Measurements from ENCODE around the gene EFNA1. TPM values are rescaled to one million over a fixed set of nuclear protein-coding genes. Genes with fewer than 3 reads are reported as not detected.
A peak's percentile ranks its signal among the peaks of the same experiment; 100 is the strongest.
"Not testable (repeated sequence)": the region's sequence is repeated elsewhere in the genome, so short reads cannot be mapped to it uniquely, and the experiment has no call there.

Gene EFNA1
- total RNA-seq, 1 experiment from 2014 or later: 25.7 TPM

GRCh38 chr1:155166471-155167165, 38.9 kb downstream of the EFNA1 start:
- in situ Hi-C loops (cut with HindIII; ENCODE audit: low pct_unique_long_range_greater_than_20kb, low sequenced_read_pairs): no loop called here
- no peak for DNase-seq (ENCODE audit: low read depth, low spot score)

- in situ Hi-C loops (cut with HindIII; ENCODE audit: low pct_unique_long_range_greater_than_20kb, low sequenced_read_pairs): no loop called here
- peak; percentile 92 for DNase-seq (ENCODE audit: low read depth, low spot score)
Measured at GRCh38 chr1:155167166-155168104, 39.8 kb downstream of the EFNA1 start.

- in situ Hi-C loops (cut with HindIII; ENCODE audit: low pct_unique_long_range_greater_than_20kb, low sequenced_read_pairs); DNase-seq (ENCODE audit: low read depth, low spot score): not testable (repeated sequence)
Measured at GRCh38 chr1:155168105-155168445, 40.4 kb downstream of the EFNA1 start.

- in situ Hi-C loops (cut with HindIII; ENCODE audit: low pct_unique_long_range_greater_than_20kb, low sequenced_read_pairs): no loop called here
- DNase-seq (ENCODE audit: low read depth, low spot score): no peak
Measured at GRCh38 chr1:155168456-155169210, 41.0 kb downstream of the EFNA1 start.

- DNase-seq (ENCODE audit: low read depth, low spot score): no peak
- in situ Hi-C loops (cut with HindIII; ENCODE audit: low pct_unique_long_range_greater_than_20kb, low sequenced_read_pairs): no loop called here
Measured at GRCh38 chr1:155169541-155169940, 41.9 kb downstream of the EFNA1 start.

DNA sequence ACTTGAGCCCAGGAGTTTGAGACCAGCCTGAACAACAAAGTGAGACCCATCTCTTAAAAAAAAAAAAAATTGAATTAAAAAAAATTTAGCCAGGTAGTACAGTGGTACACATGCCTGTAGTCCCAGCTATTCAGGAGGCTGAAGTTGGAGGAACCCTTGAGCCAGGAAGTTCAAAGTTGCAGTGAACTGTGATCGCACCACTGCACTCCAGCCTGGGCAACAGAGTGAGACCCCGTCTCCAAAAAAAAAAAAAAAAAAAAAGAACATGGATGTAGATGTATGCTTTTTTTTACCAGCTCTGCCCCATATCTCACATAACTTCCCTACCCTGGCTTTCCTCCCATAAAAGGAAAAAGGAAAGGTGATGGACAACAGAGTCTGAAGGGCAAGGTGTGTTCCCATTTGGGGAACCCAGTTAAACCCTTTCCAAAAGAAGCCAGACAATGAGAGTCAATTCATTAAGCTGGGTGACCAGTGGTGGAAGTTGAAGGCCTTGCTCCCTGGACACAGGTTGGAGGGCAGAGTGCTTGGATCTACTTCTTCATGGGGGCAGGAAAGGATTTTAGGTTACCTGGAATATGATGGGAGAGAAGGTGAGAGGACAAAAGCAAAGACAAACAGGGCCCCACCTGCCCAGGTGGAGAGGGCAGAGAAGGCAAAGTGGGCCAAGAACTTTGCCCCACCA, 42.6 kb downstream of the EFNA1 start:
- no peak for DNase-seq (ENCODE audit: low read depth, low spot score)
- in situ Hi-C loops (cut with HindIII; ENCODE audit: low pct_unique_long_range_greater_than_20kb, low sequenced_read_pairs): no loop called here

- in situ Hi-C loops (cut with HindIII; ENCODE audit: low pct_unique_long_range_greater_than_20kb, low sequenced_read_pairs): no loop called here
- no peak for DNase-seq (ENCODE audit: low read depth, low spot score)
Measured at GRCh38 chr1:155170806-155171205, 43.1 kb downstream of the EFNA1 start.

GRCh38 chr1:155171836-155172731, 44.4 kb downstream of the EFNA1 start:
- in situ Hi-C loops (cut with HindIII; ENCODE audit: low pct_unique_long_range_greater_than_20kb, low sequenced_read_pairs): no loop called here
- no peak for DNase-seq (ENCODE audit: low read depth, low spot score)

DNA sequence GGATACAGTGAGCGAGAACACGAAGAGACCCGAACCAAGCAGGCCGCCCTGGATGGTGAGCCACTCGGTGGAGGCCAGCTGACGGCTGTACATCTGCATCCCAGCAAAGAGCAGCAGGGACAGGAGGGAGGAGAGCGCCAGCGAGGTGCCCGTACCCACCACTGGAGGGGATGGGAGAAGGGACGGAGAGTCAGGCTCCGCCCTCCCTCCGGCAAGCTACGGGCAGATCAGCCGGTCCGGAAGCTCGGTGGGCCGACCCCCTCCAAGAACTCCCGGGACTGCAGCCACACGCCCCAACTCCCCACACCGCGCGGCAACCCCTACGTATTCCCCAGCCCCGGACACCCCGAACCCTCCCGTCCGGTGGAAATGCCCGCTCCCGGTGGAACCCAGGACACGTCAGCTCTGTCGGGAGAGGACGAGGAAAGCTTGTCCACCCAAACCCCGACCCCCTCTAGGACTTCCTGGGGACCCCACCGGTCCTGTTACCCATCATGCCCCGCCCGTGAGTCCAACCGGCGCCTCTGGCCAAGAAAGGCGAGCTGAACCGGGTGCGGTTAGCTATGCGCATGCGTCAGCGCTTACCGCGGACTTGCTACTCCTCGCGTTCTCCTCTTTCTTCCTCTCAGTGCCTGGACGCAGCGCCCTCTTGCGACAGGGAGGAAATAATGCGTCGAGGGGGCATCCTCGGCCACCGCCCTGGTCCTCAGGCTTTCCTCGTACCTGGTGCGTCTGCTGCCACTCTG, 45.2 kb downstream of the EFNA1 start, which contains the start of gene KRTCAP2:
Gene KRTCAP2, minus strand, starts transcription at position 573 of the 746 bp plus-strand sequence. Its CDS starts 80 bp downstream, at position 493.
- in situ Hi-C loops (cut with HindIII; ENCODE audit: low pct_unique_long_range_greater_than_20kb, low sequenced_read_pairs): no loop called here
- peak; percentile 99 for DNase-seq (ENCODE audit: low read depth, low spot score)

DNA sequence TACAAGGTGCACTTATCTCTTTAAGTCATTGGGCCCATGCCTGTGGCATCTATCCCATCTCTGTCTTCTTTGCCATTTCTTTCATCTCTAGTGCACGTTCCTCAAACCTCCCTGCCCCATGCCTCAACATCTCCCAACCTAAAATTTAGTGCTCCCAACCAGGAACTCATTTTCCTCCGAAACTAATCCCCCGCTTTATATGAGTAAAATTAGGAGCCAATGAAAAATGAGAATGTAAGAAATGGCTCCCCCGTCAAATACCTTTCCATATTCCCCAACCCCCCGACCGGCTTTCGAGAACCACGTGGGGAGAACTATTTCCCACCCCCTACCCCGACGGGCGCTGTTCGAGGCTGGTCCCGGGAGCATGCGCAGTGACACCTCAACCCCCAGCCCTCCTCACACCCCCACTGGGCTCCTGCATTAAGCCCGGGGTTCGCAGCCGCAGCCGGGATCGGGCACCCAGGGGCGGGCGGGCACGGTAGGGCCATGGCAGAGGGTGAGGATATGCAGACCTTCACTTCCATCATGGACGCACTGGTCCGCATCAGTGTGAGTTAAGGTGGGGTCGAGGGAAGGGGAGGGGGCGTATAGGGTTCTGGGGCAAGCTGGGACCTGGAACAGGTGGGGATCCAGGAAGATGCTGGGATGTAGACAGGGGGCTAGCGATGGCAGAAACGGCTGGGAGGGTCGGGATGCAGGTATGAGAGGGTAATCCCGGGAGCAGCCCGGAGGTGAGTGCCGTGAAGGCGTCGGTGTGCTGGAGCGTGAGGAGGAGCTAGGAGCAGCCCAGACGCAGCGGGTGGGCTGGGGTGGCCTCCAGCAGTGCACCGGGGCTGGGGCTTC, 46.0 kb downstream of the EFNA1 start, which contains the start of gene TRIM46:
Gene TRIM46, plus strand, starts transcription at position 372 of the 846 bp plus-strand sequence. Its CDS starts 118 bp downstream, at position 490.
- peak; percentile 63 for DNase-seq (ENCODE audit: low read depth, low spot score)
- in situ Hi-C loops (cut with HindIII; ENCODE audit: low pct_unique_long_range_greater_than_20kb, low sequenced_read_pairs): no loop called here

DNA sequence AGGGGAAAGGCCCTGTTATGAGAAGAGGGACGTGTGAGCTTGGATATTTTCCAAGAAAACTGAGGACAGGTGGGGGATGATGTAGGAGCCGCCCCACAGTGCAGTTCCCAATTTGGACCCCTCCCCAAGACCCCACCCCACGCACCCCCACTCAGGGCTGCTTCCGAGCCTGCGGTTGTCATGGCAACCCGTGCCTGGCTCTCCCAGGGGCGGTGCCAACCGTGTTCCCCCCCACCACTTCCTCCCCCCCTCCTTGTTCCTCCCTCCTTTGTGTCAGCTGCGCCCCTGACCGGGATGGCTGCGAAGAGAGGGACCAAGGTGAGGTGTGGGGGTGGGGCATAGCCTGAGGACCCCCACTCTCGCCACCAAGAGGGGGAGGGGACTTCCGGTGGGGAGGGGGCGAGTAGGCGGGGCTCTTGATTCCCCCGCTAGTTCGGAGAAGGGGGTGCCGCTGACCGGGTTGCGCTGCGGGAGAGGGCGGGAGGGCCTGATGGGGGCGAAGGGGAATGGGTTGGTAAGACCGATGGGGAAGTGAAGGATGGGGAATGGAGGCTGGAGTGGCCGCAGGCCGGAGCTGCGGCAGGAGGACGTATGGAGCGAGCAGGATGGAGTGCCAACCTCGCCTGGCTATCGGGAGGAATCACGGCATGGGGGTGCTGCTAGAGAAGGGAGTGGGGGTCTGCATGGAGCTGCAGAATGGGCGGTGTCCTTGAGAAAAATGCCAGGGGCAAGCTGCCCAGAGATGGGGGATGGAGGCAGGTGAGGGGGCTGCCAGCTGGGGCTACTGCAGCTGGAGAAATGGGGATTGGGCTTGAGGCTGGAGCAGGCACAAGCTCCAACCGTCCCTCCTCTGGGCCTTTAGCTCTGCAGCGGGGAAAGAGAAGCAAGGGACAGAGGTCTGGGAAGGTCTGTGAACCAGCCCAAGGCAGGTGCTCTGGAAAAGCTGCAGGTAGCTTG, 46.9 kb downstream of the EFNA1 start:
- in situ Hi-C loops (cut with HindIII; ENCODE audit: low pct_unique_long_range_greater_than_20kb, low sequenced_read_pairs): no loop called here

DNA sequence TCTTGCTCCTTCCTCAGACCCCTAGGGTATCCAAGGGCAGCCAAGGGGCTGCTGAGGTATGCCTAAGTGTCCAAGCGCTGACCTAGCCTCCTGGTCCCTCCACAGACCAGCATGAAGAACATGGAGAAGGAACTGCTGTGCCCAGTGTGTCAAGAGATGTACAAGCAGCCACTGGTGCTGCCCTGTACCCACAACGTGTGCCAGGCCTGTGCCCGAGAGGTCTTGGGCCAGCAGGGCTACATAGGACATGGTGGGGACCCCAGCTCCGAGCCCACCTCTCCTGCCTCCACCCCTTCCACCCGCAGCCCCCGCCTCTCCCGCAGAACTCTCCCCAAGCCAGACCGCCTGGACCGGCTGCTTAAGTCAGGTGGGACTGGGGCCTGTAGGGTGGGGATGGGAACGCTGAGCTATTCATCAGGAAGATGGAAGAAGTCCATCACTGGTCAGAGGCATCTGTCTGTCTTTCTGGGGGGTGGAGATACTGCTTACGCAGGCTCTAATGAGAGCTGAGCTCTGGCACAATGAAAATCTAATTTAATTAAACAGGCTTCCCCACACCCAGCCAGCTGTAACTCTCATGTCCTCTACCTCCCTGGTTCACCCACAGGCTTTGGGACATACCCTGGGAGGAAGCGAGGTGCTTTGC, 47.7 kb downstream of the EFNA1 start:
- in situ Hi-C loops (cut with HindIII; ENCODE audit: low pct_unique_long_range_greater_than_20kb, low sequenced_read_pairs): no loop called here
- DNase-seq (ENCODE audit: low read depth, low spot score): no peak

More for the DNA sequence above, 46.9 kb downstream of the EFNA1 start:
- no peak for DNase-seq (ENCODE audit: low read depth, low spot score)

GRCh38 chr1:155175927-155176371, 48.3 kb downstream of the EFNA1 start:
- in situ Hi-C loops (cut with HindIII; ENCODE audit: low pct_unique_long_range_greater_than_20kb, low sequenced_read_pairs): no loop called here
- DNase-seq (ENCODE audit: low read depth, low spot score): peak; percentile 33

Measured in SK-MEL-5 (cell line).